ENCODE measurements around the gene RASGRP4. TPM values are rescaled to one million over a fixed set of nuclear protein-coding genes. Genes with fewer than 3 reads are reported as not detected.

The RASGRP4 gene
- total and polyA plus RNA-seq, 4 donors = 0.54 to 9.8 (median 4.1) TPM

GRCh38 chr19:38466050-38466449, 40.0 kb upstream of the RASGRP4 start:
- no peak for ATAC-seq (ENCODE audit: low FRiP score)
- Histone ChIP-seq H3K4me1 (ENCODE audit: control insufficient read depth in 1 of 2, insufficient read depth in 2 of 2, low read length in 2 of 2) (no peaks in the 10 kb centered on the region), H3K27me3 (ENCODE audit: control insufficient read depth in 1 of 2, insufficient read depth in 2 of 2, low read length in 1 of 2) (no peaks in the 10 kb centered on the region), H3K4me3 (ENCODE audit: low read length in 2 of 2) (no peak overlapping the region), H3K9me3 (ENCODE audit: control insufficient read depth, low read length) (no peaks in the 10 kb centered on the region), H3K27ac (ENCODE audit: low read depth in 1 of 2, low read length in 2 of 2) (no peak overlapping the region), H3K36me3 (ENCODE audit: control insufficient read depth in 1 of 2, insufficient read depth in 2 of 2, low read length in 1 of 2) (no peaks in the 10 kb centered on the region)
- WGBS, 2 donors = 93 to 95% methylated on average over 26 of the region's 26 CpGs
- DNase-seq = no peak
- intact Hi-C loops (cut with DNase I) = no loop called here

DNA sequence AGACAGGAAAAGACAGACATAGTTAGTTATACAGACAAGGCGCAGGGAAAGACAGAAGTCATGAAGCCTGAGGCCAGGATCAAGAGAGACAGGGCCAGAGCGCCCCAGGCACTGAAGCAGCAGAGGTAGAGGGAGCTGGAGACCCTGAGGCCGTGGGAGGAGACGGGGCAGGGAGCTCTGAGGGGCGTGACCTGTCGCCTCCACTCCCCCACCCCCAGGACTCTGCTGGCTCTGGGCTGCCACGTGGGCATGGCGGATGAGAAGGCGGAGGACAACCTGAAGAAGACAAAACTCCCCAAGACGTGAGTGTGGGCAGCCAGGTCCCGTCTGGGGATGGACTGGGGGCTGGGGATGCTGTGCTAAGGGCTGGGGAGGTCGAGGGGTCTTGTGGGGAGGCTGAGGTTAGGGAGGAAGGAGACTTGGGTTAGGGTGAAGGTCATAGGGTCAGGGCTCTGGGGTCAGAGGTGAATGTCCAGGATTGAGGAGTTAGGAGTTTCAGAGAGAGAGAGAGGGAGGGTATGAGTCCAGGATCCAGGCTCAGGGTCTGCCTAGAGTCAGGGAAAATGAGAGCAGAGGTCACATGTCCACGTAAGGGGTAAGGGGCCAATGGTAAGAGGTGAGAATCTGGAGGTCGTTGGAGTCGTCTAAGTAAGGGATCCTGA, 38.5 kb upstream of the RASGRP4 start:
- Histone ChIP-seq H3K4me3 (ENCODE audit: low read length in 2 of 2) (no peak overlapping the region), H3K9me3 (ENCODE audit: control insufficient read depth, low read length) (no peaks in the 10 kb centered on the region), H3K27ac (ENCODE audit: low read depth in 1 of 2, low read length in 2 of 2) (no peak overlapping the region), H3K36me3 (ENCODE audit: control insufficient read depth in 1 of 2, insufficient read depth in 2 of 2, low read length in 1 of 2) (no peaks in the 10 kb centered on the region), H3K4me1 (ENCODE audit: control insufficient read depth in 1 of 2, insufficient read depth in 2 of 2, low read length in 2 of 2) (no peaks in the 10 kb centered on the region), H3K27me3 (ENCODE audit: control insufficient read depth in 1 of 2, insufficient read depth in 2 of 2, low read length in 1 of 2) (no peaks in the 10 kb centered on the region)
- 55 to 59% methylated on average over 15 of the region's 15 CpGs for WGBS, 2 donors
- intact Hi-C loops (cut with DNase I) = no loop called here
- DNase-seq = no peak
- ATAC-seq (ENCODE audit: low FRiP score) = no peak

- WGBS, 2 donors = 89% methylated on average over 18 of the region's 18 CpGs
Observed at GRCh38 chr19:38463365-38463764, 37.3 kb upstream of the RASGRP4 start.

DNA sequence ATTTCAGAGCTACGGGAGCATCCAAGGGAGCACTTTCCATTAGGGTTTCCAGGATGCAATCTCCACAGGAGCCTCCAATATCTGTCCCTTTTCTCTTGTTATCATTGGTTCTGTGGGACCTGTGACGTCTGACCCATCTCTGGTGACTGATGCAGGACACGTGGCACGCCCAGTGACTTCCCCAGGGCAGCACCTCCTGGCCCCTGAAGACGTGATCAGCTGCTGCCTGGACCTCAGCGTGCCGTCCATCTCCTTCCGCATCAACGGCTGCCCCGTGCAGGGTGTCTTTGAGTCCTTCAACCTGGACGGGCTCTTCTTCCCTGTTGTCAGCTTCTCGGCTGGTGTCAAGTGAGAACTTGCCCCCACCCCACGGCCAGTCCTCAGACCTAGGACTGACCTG, 33.0 kb upstream of the RASGRP4 start:
- no peaks in the 10 kb centered on the region for H3K27me3 ChIP-seq (ENCODE audit: control insufficient read depth in 1 of 2, insufficient read depth in 2 of 2, low read length in 1 of 2)
- H3K4me3 ChIP-seq (ENCODE audit: low read length in 2 of 2) = no peak overlapping the region
- intact Hi-C loops (cut with DNase I) = no loop called here
- WGBS, 2 donors = 84 to 85% methylated on average over 13 of the region's 13 CpGs
- DNase-seq (no peak), ATAC-seq (ENCODE audit: low FRiP score) (no peak)
- no peaks in the 10 kb centered on the region for H3K36me3 ChIP-seq (ENCODE audit: control insufficient read depth in 1 of 2, insufficient read depth in 2 of 2, low read length in 1 of 2)
- no peak overlapping the region for H3K27ac ChIP-seq (ENCODE audit: low read depth in 1 of 2, low read length in 2 of 2)
- no peaks in the 10 kb centered on the region for H3K4me1 ChIP-seq (ENCODE audit: control insufficient read depth in 1 of 2, insufficient read depth in 2 of 2, low read length in 2 of 2)
- no peaks in the 10 kb centered on the region for H3K9me3 ChIP-seq (ENCODE audit: control insufficient read depth, low read length)

More at GRCh38 chr19:38463365-38463764, 37.3 kb upstream of the RASGRP4 start:
- ATAC-seq (ENCODE audit: low FRiP score) (no peak), DNase-seq (no peak)
- H3K9me3 ChIP-seq (ENCODE audit: control insufficient read depth, low read length) = no peaks in the 10 kb centered on the region
- no peaks in the 10 kb centered on the region for H3K27me3 ChIP-seq (ENCODE audit: control insufficient read depth in 1 of 2, insufficient read depth in 2 of 2, low read length in 1 of 2)
- H3K4me1 ChIP-seq (ENCODE audit: control insufficient read depth in 1 of 2, insufficient read depth in 2 of 2, low read length in 2 of 2) = no peaks in the 10 kb centered on the region
- no peaks in the 10 kb centered on the region for H3K36me3 ChIP-seq (ENCODE audit: control insufficient read depth in 1 of 2, insufficient read depth in 2 of 2, low read length in 1 of 2)
- no peak overlapping the region for H3K27ac ChIP-seq (ENCODE audit: low read depth in 1 of 2, low read length in 2 of 2)
- intact Hi-C loops (cut with DNase I) = no loop called here
- H3K4me3 ChIP-seq (ENCODE audit: low read length in 2 of 2) = no peak overlapping the region

DNA sequence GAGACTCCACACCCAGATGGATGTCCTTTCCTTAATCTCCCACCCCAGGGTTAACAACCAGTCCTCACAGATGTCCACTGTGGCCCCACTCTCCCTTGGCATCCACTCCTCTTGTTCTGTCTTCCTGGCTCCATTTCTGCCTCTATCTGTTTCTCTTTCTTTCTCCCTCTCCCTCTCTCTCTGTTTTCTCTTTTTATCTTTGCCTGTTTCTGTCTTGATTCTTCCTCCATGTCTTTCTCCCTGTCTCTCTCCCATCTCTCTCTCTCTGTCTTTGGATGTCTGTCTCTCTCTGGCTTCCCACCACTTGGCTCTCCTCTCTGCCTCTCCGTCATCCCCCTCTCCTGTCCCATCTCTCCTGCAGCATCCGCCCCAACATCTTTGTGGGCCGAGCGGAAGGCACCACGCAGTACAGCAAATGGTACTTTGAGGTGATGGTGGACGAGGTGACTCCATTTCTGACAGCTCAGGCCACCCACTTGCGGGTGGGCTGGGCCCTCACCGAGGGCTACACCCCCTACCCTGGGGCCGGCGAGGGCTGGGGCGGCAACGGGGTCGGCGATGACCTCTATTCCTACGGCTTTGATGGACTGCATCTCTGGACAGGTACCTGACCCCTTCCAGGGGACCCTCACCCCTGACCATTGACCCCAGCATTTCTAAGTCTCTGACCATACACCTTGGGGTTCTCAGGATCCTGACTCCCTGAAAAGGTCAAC, 31.8 kb upstream of the RASGRP4 start:
- ATAC-seq (ENCODE audit: low FRiP score) (no peak), DNase-seq (no peak)
- H3K27ac ChIP-seq (ENCODE audit: low read depth in 1 of 2, low read length in 2 of 2) = no peak overlapping the region
- H3K9me3 ChIP-seq (ENCODE audit: control insufficient read depth, low read length) = no peaks in the 10 kb centered on the region
- no peaks in the 10 kb centered on the region for H3K36me3 ChIP-seq (ENCODE audit: control insufficient read depth in 1 of 2, insufficient read depth in 2 of 2, low read length in 1 of 2)
- H3K27me3 ChIP-seq (ENCODE audit: control insufficient read depth in 1 of 2, insufficient read depth in 2 of 2, low read length in 1 of 2) = no peaks in the 10 kb centered on the region
- intact Hi-C loops (cut with DNase I) = no loop called here
- no peaks in the 10 kb centered on the region for H3K4me1 ChIP-seq (ENCODE audit: control insufficient read depth in 1 of 2, insufficient read depth in 2 of 2, low read length in 2 of 2)
- H3K4me3 ChIP-seq (ENCODE audit: low read length in 2 of 2) = no peak overlapping the region
- 87 to 89% methylated on average over 15 of the region's 15 CpGs for WGBS, 2 donors

DNA sequence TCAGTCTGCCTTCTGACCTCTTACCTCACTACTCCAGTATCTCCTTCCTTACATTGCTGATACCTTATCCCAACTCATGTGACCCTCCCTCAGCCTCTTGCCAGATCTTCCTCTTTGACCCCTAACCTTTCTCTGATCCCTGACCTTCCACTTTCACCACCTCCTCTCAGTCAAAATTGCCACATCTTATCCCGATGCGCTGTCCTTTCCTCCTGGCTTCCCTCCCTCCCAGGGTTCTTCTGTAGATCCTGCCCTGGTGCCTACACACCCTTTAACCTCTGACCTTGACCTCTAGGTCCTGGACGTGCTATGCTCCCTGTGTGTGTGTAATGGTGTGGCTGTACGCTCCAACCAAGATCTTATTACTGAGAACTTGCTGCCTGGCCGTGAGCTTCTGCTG, 31.2 kb upstream of the RASGRP4 start:
- no peaks in the 10 kb centered on the region for H3K27me3 ChIP-seq (ENCODE audit: control insufficient read depth in 1 of 2, insufficient read depth in 2 of 2, low read length in 1 of 2)
- H3K4me1 ChIP-seq (ENCODE audit: control insufficient read depth in 1 of 2, insufficient read depth in 2 of 2, low read length in 2 of 2) = no peaks in the 10 kb centered on the region
- no peak overlapping the region for H3K27ac ChIP-seq (ENCODE audit: low read depth in 1 of 2, low read length in 2 of 2)
- no peaks in the 10 kb centered on the region for H3K9me3 ChIP-seq (ENCODE audit: control insufficient read depth, low read length)
- DNase-seq = no peak
- WGBS, 2 donors = 60% methylated on average over 5 of the region's 5 CpGs
- no peak overlapping the region for H3K4me3 ChIP-seq (ENCODE audit: low read length in 2 of 2)
- intact Hi-C loops (cut with DNase I) = no loop called here
- no peak for ATAC-seq (ENCODE audit: low FRiP score)
- H3K36me3 ChIP-seq (ENCODE audit: control insufficient read depth in 1 of 2, insufficient read depth in 2 of 2, low read length in 1 of 2) = no peaks in the 10 kb centered on the region

DNA sequence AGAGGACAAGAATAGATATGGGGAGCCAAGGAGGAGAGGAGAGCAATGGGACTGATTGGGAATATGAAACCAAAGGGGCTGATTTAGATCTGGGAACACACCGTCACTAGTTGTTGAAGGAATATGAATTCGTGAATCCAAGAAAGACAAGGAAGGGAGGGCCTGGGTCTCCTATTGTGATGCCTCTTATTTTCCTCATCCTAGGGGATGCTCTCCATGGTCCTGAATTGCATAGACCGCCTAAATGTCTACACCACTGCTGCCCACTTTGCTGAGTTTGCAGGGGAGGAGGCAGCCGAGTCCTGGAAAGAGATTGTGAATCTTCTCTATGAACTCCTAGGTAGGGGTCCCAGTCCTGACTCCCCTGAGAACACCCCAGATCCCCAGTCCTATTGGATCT, 29.0 kb upstream of the RASGRP4 start:
- intact Hi-C loops (cut with DNase I) = no loop called here
- Histone ChIP-seq H3K9me3 (ENCODE audit: control insufficient read depth, low read length) (no peaks in the 10 kb centered on the region), H3K27me3 (ENCODE audit: control insufficient read depth in 1 of 2, insufficient read depth in 2 of 2, low read length in 1 of 2) (no peaks in the 10 kb centered on the region), H3K4me1 (ENCODE audit: control insufficient read depth in 1 of 2, insufficient read depth in 2 of 2, low read length in 2 of 2) (no peaks in the 10 kb centered on the region), H3K36me3 (ENCODE audit: control insufficient read depth in 1 of 2, insufficient read depth in 2 of 2, low read length in 1 of 2) (no peaks in the 10 kb centered on the region), H3K4me3 (ENCODE audit: low read length in 2 of 2) (no peak overlapping the region), H3K27ac (ENCODE audit: low read depth in 1 of 2, low read length in 2 of 2) (no peak overlapping the region)
- ATAC-seq (ENCODE audit: low FRiP score) = no peak
- 40 to 47% methylated on average over 4 of the region's 4 CpGs for WGBS, 2 donors
- DNase-seq = no peak

- 80 to 85% methylated on average over 3 of the region's 3 CpGs for WGBS, 2 donors
Observed at GRCh38 chr19:38453596-38453995, 27.6 kb upstream of the RASGRP4 start.

More at GRCh38 chr19:38453596-38453995, 27.6 kb upstream of the RASGRP4 start:
- intact Hi-C loops (cut with DNase I) = no loop called here
- no peak for DNase-seq
- Histone ChIP-seq H3K36me3 (ENCODE audit: control insufficient read depth in 1 of 2, insufficient read depth in 2 of 2, low read length in 1 of 2) (no peaks in the 10 kb centered on the region), H3K27ac (ENCODE audit: low read depth in 1 of 2, low read length in 2 of 2) (no peak overlapping the region), H3K4me3 (ENCODE audit: low read length in 2 of 2) (no peak overlapping the region), H3K27me3 (ENCODE audit: control insufficient read depth in 1 of 2, insufficient read depth in 2 of 2, low read length in 1 of 2) (no peaks in the 10 kb centered on the region), H3K9me3 (ENCODE audit: control insufficient read depth, low read length) (no peaks in the 10 kb centered on the region), H3K4me1 (ENCODE audit: control insufficient read depth in 1 of 2, insufficient read depth in 2 of 2, low read length in 2 of 2) (no peaks in the 10 kb centered on the region)
- no peak for ATAC-seq (ENCODE audit: low FRiP score)
